SK-N-SH treated with all-trans-retinoic acid at 6 μM for 48 hours (cell line): Measurements from ENCODE around the gene KPNA6.

ENCODE experiments used
- ARNTL ChIP-seq: fragments of 450-650 bp; formaldehyde crosslinking; IDR thresholded peaks from 2 replicates; pipeline ENCODE4 v1.5.0; 2020; ENCODE audit warnings: low read depth, mild to moderate bottlenecking, moderate library complexity, borderline replicate concordance
- CSDC2 ChIP-seq: fragments of 250-450 bp; sonication (Bioruptor Pico); IDR thresholded peaks from 2 replicates; pipeline ENCODE4 v1.5.0; 2020; ENCODE audit warnings: mild to moderate bottlenecking, moderate library complexity
- OSR1 ChIP-seq: fragments of 250-450 bp; sonication (Bioruptor Pico); IDR thresholded peaks from 2 replicates; pipeline ENCODE4 v1.8.0; 2022; ENCODE audit warnings: moderate library complexity, mild to moderate bottlenecking, inconsistent platforms
- PATZ1 ChIP-seq: fragments of 250-450 bp; sonication (Bioruptor Pico); IDR thresholded peaks from 2 replicates; pipeline ENCODE4 v1.8.0; 2020; ENCODE audit warnings: mild to moderate bottlenecking, moderate library complexity, borderline replicate concordance
- PPARA ChIP-seq: fragments of 250-450 bp; sonication (Bioruptor Pico); IDR thresholded peaks from 2 replicates; pipeline ENCODE4 v1.5.0; 2020; ENCODE audit warnings: mild to moderate bottlenecking, borderline replicate concordance
- RARB ChIP-seq: fragments of 250-450 bp; sonication (Bioruptor Pico); IDR thresholded peaks from 2 replicates; pipeline ENCODE4 v1.8.0; 2021; ENCODE audit warnings: mild to moderate bottlenecking, moderate library complexity
- ZFP3 ChIP-seq: fragments of 250-450 bp; sonication (Bioruptor Pico); IDR thresholded peaks from 2 replicates; pipeline ENCODE4 v1.5.0; 2020; ENCODE audit warnings: mild to moderate bottlenecking, moderate library complexity
- ZNF565 ChIP-seq: fragments of 450-650 bp; formaldehyde crosslinking; conservative IDR thresholded peaks from 2 replicates; pipeline ENCODE4 v1.5.0; 2020; ENCODE audit warnings: low read depth, mild to moderate bottlenecking, moderate library complexity

GRCh38 chr1:32071758-32072621 lies 35.9 kb upstream of the KPNA6 start:
- TF ChIP-seq RARB (CRISPR knock-in tag) (no peak), PPARA (CRISPR knock-in tag) (no peak), OSR1 (CRISPR knock-in tag) (no peak), ZFP3 (CRISPR knock-in tag) (no peak), PATZ1 (no peak), CSDC2 (CRISPR knock-in tag) (no peak), ARNTL (CRISPR knock-in tag) (no peak), ZNF565 (no peak)
